T-helper 2 cell treated with Interferon-gamma antibody and Interleukin-4, amounts not matched to agents 100 ng/mL and 5 ng/mL, for 36 hours (primary cell): ENCODE measurements around the gene CSMD2. TPM values are rescaled to one million over a fixed set of nuclear protein-coding genes. Genes with fewer than 3 reads are reported as not detected.

ENCODE experiments used
- intact Hi-C: fragments of 100-400 bp; cut with micrococcal nuclease; formaldehyde crosslinking; loops from one replicate; pipeline ENCODE4 v1.15.1; 2023
- total RNA-seq: library from RNA; stranded (reverse); gene quantifications from 2 replicates; pipeline ENCODE4 v1.2.3, GENCODE V29; 2022

The CSMD2 gene
- total RNA-seq, 1 donor from 2014 or later = not detected

DNA sequence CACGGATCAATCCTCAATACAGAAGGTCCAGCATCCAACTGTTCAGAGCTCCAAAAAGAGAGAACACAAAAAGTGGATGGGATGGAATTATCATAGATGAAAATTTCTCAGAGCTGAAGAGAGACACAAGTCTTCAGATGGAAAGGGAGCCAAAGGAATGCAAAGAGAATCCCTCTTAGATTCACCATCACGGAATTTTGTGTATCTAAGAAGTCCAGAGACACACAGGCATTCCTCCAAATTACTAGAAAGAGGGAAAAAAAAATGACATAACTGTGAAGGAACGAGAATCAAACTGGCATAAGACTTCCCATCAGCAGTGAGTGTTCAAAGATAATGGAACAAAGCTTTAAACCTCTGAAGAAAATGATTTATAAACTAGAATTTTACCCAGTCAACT lies 591.4 kb downstream of the CSMD2 start:
- intact Hi-C loops = no loop called here

DNA sequence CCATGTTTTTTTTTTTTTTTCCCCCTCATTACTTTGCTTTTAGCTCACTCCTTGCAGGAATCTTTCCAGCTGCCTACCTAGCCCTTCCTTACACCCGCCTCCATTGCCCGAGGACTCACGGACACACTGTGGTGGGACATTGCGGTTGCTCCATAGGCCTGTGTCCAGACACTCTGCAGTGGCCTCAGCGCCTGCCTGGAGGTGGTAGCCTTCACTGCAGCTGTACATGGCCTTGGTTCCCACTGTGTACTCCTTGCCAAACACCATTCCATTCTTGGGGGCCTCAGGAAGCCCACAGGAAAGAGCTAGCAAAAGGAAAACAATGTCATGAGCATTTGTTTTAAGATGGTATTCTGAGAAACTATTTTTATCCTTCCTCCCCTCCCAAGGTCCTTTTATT lies 592.6 kb downstream of the CSMD2 start:
- intact Hi-C loops = no loop called here

DNA sequence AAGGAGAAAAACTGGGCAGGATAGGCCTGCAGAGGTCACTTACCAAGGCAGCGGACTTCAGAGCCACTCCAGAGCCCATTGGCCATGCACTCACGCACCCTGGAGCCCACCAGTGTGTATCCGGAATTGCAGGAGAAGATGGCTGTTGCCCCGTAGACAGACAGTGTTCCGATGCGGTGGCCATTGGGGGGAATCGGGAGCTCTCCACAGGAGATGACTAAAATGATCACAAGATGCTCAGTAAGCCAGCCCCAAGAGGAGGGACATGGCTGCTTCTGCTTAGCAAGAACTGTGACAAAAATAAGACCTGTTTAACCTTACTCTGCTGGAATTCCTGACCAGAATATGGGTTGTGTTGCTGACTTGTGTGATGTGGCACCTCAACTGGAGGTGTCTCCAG lies 595.7 kb downstream of the CSMD2 start:
- intact Hi-C loops = no loop called here

DNA sequence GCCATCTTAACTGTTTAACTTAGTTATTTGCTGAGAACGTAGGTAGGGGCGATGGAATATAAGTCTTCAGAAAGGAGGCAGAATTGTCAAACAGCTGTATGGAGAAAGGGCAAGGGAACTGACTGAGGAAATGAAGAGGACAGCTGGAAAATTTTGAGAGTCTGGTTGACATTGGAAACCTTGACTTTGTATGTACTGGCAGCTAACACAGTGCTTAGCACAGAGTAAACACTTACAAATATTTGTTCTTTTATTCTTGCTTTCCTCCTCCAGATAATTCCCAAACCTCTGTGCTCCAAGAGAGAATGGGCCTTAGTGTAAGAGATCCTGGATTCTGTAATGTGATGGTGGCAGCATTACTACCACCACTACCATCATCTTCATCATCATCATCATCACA lies 601.3 kb downstream of the CSMD2 start:
- intact Hi-C loops = no loop called here

DNA sequence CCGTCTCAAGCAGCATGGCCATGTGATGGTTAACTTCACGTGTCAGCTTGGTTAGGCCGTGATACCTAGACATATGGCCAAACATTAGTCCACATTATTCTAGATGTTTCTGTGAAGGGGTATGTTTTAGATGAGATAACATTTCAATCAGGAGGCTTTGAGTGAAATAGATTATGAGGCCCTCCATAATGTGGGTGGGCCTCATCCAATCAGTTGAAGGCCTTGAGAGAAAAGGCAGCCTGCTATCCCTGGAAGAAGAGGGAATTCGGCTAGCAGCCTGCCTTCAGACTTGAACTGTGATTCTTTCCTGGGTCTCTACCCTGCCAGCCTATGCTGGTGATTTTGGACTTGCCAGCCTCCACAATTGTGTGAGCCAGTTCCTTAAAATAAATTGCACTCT lies 602.5 kb downstream of the CSMD2 start:
- intact Hi-C loops = no loop called here

DNA sequence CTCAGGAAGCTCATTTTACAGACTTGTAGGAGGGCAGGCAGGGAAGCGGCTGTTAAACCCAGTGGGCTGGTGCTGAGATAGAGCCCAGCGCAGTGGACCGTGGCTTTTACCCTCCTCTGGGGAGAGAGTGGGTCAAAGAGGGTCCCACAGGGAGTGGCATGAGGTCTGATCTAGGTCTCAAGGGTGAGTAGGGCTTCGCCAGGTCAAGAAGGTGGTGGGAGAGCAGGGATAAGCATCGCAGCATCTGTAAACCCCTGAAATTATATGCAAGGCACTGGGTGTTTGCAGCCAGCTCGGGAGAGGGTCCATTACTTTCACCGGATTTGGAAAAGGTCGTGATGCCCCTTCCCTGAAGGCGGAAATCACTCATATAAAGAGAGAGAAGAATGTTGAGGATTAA lies 603.5 kb downstream of the CSMD2 start:
- intact Hi-C loops = no loop called here

DNA sequence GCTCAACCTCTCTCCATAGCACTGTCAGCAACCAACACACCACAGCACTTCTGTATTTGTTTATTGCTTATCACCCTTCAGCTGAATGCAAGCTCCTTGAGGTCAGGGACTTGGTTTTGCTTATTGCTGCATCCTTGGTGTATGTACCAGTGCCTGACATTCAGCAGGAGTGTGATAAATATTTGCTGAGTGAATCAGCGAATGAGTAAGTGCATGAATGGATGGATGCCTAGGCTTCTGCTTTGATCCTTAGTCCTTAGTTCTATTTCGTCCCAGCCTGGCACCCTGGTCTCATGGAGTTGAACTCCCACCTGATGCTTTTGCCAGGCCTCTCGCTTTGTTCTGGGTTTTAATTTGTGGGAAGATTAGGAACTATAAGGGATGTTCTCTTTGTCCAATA lies 604.4 kb downstream of the CSMD2 start:
- intact Hi-C loops = no loop called here

DNA sequence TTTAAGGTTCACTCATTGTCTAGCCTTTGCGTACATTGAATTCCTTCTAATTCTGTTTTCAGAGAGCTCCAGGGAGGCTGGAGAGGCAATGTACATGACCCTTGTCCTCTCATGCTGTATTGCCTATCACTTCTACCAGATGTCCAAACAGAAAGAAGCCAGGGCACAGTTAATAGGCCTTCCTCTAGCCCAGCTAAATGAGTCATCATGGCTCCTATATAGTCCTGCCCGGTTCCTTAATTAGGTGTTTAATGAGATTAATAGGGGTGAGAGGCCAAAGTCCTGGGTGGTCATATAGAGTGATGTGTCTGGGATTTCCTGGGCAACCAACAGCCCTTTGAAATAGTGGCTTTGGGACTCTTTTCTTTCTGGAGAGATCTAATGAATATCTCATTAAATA lies 616.3 kb downstream of the CSMD2 start:
- intact Hi-C loops = no loop called here

DNA sequence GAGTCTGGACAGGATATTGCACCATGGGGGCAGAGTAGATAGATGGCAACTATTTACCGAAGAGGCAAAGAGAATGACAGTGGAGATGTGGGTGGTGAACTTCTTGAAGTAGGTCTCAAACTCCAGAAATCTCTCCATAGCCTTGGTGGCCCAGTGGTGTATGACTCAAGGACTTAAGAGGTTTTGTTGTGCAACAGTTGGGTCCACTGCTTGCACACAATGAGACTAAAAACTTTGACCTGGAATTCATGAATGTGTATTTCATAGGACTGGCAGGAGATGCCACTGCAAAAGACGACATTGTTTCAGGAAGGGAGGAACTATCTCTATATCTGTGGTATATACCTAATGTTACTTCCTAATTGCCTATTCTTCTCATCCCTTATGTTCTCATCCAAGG lies 616.7 kb downstream of the CSMD2 start:
- intact Hi-C loops = no loop called here

DNA sequence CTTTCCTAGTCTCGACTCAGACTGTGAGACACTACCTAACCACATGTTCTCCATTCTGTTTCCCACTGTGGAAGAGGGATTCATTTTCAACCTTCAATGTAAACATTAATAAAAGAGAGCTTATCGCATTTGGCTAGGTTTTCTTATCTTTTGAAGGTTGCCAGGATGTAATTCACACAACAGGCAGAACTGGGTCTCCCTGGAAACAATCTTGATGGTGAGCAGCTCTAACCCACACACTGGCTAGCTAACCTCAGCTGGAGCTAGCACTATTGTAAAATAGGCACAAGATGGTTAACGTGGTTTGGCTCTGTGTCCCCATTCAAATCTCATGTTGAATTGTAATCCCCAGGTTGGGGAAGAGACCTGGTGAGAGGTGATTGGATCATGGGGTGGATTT lies 617.5 kb downstream of the CSMD2 start:
- intact Hi-C loops = no loop called here

DNA sequence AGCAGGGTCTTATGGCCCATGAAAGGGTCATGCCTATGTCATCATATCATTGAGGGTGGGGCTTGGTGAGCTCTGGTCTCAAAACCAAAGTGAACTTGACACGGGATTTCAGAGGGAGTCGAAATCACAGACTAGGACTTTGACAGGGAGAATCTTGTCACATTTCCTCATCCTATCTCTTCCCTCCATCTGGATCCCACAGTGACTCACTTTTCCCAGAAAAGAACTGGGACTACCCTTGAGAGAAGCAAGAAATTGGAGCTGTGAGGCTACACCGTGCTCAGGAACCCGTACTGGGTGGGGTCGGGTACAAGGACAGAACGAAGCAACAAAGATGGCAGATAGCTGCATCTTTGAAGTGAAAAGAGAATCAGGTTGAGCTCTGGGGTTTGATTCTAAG lies 623.1 kb downstream of the CSMD2 start:
- intact Hi-C loops = no loop called here

DNA sequence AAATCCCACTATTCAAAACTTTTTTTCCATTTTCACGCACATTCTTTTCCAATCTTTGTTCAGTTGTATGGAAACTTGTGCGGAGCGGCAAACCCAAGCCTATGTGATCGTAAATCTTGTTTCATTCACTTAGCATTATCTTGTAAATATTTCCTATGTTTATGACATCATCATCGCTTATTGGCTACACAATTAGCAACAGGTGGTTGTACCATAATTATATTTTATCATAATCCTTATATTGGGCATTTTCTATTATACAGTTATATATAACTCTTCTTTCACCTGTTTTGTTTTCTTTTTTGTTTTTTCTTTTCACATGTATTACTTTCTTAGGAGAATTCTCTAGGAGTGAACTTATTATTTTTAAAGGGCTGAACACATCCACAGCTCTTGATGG lies 627.1 kb downstream of the CSMD2 start:
- intact Hi-C loops = no loop called here

DNA sequence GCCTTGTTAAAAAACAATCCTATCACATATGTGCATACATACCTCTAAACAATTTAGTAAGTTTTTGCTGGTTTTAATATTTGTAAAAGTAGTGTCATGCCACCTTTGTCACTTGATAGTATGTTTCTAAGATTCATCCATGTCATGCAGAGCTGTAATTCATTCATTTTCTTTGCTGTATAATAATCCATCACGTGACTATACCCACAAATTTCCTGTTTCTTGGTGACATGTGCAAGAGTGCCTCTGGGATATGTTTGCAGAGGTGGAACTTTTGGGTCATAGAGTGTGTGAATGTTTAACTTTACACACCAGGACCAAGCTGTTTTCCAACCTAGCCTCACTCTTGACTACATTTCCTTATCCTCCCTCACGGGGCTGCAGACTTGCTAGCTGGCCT lies 629.7 kb downstream of the CSMD2 start:
- intact Hi-C loops = no loop called here

DNA sequence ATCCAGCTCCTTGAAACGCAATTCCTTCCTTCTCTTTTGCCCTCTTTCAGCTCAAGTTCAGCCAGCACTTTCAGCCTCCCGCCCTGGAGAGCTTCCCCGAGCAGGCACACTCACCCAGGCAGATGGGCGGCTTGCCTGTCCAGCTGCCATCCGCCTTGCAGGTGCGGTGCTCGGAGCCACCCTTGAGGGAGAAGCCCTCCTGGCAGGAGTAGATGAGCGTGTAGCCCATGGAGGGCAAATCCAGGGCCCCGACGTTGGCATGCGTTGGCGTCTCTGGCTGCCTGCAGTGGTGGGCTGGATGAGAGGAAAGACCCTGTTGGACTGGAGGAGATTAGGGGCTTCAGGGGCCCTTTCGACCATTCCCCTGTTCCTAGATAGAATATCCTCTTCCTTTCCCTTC lies 632.1 kb downstream of the CSMD2 start:
- intact Hi-C loops = no loop called here

DNA sequence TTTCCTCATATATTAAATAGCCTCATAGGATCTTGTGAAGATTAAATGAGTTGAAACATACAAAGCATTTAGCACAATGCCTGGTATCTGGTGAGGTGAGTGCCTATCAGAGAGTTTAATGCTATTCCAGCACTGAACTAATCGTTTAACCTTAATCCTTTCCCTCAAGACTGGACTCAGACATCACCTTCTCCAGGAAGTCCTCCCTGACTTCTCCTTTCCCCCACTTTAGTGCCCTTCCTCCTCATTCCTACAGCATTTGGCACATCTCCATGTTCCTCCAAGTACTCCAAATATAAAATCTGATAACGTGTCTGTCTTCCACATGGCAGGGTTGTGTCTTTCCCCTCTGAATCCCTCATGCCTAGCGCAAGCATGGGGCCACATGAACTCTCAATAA lies 632.8 kb downstream of the CSMD2 start:
- intact Hi-C loops = no loop called here

DNA sequence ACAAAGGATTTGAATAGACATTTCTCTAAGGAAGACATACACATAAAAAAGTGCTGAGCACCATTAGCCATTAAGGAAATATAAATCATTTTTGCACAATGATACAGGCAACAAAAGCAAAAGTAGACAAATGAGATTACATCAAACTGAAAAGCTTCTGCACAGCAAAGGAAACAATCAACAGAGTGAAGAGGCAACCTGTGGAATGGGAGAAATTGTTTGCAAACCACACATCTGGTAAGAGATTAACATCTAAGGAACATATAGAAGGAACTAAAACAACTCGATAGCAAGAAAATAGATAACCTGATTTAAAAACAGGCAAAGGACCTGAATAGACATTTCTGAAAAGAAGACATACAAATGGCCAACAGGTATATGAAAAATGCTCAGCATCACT lies 635.1 kb downstream of the CSMD2 start:
- intact Hi-C loops = no loop called here

DNA sequence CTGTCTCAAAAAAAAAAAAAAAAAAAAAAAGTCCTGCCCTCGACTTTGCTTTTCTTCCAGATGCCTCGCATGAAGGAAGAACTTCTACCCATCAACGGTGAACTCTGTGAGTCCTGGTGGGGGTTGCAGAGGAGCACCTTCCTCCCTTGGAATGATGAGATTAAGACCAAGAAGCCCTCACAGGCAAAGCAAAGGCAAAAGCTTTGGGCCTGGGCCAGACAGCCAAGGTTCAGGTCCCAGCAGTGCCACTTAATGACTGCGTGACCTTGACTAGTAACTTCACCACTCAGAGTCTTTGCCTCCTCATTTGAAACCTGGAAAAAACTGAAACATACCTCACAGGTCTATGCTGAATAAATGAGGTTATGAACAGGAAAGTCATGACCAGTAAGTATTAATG lies 637.1 kb downstream of the CSMD2 start:
- intact Hi-C loops = no loop called here

DNA sequence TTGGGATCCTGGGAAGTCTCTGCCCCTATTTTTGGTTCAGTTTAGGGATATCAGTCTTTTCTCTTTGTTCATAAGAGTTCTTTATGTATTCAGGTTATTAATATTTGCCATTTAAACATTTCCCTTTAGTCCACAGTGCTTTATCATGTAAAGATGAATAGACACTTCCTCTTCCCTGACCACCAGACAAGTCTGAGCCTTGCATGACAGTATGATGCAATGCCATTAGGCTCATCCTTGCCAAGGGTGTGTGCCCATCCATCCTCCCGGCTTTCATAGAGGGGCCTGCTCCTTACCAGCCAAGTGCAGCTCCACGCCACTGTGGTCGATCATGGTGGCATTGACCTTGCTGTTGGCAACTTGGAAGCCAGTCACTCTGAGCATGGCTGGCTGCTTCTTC lies 640.4 kb downstream of the CSMD2 start:
- intact Hi-C loops = no loop called here

DNA sequence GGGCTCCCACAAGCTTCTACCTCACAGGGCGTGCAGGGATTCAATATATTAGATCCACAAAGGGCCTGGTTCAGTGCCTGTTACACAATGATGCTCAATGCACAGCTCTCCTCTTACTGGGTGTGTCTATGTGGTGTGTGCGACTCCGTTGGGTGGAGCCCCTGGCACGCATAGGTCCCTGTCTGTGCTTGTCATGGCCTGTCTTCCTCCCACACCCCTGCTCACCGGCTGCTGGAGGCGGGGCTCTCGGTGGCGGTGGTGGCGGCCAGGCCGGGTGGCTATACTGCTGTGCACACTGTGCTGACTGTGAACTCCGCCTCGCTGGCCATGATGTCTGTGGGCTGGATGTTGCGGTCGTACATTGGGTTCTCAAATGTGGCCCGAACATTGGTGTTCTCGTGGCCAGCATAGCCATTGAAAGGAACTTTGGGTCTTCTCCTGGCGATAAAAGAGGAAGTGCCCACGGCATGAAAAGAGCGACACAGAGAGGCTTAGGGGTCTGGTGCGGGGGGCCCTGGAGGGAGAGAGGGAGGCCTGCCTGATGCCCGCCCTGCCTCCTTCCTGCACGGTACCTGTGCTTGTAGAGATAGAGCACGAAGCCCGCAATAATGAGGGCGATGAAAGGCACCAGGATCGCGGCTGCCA lies 645.7 kb downstream of the CSMD2 start:
- intact Hi-C loops = no loop called here

DNA sequence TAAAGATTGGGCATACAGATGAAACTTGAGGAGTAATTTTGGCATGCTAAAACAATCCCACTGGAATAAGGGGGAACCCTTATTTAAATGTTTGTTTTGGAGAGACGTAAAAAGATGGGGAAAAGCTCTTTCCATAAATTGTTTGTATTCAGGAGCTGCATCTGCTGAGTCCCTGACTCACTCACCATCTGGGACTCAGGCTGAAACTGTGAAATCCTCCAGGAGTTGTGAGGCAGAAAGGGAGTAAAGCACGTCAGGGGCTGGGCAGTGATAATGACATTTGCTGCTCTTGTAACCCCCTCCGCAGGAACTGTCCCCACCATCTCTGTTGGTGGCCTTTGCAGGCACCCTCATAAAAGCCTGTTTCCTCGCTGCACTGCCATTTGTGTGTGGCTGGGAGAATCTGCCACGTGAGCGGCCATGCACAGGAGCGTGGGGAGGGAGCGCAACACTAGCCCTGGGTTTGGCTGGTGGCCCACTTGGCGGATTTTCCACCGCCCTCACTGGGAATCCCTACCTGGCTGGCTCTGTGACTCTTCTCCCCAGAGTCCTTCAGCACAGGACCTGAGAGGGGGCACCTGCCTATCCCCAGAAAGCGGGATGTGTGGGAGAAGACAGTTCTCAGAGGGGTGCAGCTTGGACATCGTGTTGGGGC lies 647.3 kb downstream of the CSMD2 start:
- intact Hi-C loops = no loop called here

DNA sequence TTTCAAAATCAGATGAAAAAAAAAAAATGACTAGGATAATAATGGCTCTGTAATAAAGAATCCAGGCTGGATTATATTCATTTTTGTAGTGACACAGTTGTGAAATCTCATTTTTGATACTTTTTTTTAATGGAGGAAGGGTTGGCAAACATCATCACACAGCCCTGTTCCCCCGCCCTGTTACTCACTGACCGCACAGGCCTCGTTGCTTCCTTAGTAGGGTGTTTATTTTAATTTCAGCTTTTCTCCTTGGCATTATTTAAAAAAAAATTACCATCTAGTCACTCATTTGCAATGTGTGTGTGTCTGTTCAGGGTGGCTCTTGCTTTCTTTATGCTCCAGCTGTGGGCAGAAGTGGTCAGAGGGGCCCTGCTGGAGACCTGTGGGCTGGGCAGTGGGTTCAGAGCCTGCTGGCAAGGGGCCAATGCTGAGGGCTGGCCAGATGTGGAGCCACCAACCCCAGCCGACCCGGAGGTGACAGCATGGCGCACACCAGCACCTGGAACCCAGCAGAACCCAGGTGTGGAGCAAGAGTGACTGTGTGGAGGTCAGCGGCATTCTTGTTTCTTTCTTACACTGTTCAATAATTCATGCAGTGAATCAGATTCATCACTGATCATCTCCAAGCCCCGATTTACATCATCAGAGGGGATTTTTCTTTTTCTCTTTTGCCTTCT lies 648.0 kb downstream of the CSMD2 start:
- intact Hi-C loops = no loop called here

DNA sequence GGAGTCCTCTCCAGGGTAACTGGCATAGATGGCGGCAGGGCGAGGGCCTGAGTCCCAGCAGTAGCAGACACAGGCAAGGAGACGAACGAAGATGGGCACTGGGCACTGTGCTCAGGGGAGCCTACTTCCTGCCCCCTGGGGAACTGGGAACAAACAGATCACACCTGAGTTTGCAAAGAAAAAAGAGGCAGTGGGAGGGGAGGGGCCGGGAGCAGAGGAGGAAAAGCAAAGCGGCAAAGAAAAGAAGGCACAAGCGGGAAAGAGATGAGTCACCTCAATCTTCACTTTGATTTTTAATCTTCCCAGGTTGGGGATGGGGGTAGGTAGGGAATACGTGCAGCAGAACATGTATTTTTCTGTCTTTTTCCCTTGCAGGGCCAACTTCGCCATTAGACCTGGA lies 648.6 kb downstream of the CSMD2 start:
- intact Hi-C loops = no loop called here

DNA sequence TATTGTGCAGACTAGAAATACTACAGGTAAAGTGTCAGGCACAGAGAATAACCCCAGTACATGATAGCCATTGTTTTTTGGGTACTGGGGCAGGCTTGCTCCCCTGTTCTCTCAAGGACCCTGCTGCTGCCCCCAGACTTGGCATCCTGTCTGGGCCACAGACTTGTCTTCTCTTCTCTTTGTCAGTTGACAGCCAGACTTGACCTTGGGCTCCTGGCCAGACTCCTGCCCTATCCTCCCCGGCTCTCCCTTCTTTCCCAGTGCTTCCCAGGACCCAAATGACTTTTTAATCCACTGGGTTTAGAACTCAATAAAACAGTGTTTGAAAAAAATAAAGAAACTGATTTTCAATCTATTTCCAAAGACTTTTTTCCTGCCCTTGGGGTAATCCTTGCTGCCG lies 649.4 kb downstream of the CSMD2 start:
- intact Hi-C loops = no loop called here
